ENCODE measurements around the gene SRSF10.
"Not testable (repeated sequence)": the region's sequence is repeated elsewhere in the genome, so short reads cannot be mapped to it uniquely, and the experiment has no call there.

The SRSF10 gene

DNA sequence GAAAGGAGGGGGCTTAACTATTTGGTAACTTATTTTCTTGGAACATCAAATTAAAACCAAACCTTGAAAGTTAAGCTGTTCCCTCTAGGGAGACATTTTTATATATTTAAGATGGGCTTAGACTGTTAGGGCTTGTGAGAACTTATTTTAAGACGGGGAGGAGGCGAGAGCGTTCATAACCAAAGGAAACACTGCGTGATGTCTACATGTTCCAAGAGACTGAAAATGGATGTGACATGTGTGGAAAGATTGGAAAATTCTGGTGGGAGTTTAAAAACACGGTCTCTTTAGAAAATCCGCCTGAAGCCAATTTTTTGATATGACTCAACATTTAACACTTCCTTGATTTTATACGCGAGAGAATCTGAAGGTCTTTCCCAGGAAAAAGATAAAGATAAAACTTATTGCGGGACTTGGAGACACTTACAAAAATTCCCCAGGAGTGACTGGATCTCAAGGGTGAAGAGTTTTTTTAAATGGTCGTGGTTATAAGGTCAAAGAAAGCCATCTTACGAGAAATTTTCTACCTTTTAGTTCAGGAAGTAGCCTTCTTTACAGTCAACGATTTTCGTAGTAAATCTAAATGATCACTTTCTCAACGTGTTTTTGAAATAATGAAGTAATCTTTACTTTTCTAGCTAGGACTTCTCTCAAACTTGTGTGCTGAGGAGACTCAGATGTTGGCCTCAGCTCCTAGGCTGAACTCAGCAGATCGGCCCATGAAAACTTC lies 19.7 kb downstream of the SRSF10 start:
- intact Hi-C loops (cut with DNase I), result loop anchor here (2.0 kb wide), 1 partner anchor 20 kb away; the partner anchor contains the start of gene SRSF10
- DNase-seq, result peak in 6 of 42 donors; percentile 10 to 36 (median 25)

DNA sequence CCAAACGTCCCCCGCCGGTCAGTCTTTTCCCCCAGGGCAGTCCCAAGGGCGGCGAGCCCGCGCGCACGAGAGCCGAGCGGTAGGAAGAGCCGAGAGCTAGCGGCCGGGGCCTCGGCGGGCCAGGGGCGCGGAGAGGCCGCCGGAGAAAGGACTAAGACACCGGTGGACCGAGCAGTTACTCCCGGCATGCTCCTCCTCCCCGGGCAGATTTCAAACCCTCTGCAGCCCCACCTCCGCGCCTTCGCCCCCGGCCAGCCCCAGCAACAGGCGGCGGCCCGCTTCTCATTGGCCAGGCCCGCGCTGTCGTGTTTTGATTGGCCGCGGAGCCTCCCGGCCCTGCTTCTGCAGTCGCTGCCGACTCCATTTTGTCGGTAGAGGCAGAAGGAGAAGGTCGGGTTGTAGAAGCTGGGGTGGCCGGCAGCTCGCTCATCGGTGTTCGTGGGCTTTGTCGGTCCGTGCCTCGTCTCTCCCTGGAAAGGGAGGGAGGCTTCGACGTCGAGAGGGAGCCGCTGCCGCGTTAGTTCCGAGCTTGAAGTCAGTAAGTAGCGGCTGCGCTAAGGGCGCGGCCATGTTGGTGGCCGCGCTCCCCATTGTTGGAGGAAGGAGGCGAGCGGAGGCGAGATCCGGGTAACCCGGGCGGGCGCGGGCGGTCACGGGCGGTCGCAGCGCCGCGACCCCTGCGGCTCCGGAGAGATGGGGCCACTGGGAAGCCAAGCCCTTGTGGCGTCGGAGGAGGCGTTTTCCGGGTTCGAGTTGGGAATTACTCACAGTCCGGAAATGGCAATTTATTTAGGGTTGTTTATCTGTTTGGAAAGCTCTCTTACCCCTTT lies 20.5 kb downstream of the SRSF10 start, which contains the start of gene PNRC2:
Gene PNRC2, plus strand, starts transcription at position 368 of the 830 bp plus-strand sequence. CDS start 1,630 bp downstream, outside the sequence.
- intact Hi-C loops (cut with DNase I), result loop anchor here (2.0 kb wide), 1 partner anchor 21 kb away; the partner anchor contains the start of gene SRSF10
- DNase-seq, result peak; percentile 94 to 99 (median 98)

DNA sequence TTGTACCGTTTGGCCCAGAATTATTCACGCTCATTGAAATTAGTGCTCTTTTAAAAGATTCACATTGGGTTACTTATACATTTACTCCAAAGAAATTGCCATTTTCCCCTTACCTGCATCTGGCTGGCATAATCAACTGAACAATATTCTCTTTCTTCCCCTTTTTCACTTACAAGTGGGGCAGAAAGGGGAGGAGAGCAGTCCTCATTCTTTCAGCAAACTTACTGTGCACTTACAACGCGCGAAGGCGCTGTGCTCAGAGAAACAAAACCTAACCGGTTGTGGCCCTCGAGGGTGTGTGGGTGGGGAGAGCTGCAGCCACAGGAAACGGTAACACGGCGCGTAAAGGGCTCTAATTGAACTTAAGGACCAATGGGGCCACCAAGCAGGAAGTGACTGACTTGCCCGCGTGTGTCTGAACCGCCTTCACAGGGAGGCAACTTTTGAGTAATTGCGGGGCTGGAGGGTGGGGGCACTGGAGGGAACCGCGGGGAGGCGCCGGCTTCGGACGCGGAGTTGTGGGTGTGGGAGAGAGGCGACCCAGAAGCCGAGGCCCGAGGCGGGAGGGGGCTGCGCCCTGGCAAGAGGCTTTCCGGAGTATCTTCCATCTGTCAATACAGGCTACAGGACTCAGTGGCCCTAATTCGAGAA lies 21.2 kb downstream of the SRSF10 start:
- peak in 41 of 42 donors; percentile 24 to 76 (median 56) for DNase-seq

DNA sequence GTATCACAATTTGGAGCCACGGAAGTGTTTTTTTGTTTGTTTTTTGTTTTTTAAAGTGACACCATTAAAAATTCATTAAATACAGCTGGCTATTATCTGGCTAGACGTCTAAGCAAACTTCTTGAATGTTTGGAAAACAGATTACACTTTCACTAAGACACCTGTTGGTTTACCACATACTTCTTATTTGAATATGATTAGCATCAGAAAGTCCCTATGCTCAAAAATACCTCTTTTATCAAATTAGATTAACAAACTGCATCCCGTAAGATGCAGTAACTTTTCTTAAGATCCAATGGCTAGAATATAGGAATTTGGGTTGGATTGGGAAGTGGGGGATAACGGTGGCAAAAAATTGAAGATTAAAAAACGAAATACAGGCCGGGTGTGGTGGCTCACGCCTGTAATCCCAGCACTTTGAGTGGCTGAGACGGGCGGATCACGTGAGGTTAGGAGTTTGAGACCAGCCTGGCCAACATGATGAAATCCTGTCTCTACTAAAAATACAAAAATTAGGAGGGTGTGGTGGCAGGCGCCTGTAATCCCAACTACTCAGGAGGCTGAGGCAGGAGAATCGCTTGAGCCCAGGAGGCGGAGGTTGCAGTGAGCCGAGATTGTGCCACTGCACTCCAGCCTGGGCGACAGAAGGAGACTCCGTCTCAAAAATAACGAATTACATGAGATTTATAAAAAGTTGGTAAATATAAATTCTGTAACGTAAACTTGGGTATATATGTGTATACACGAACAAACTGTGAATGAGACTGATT lies 21.9 kb downstream of the SRSF10 start:
- DNase-seq; intact Hi-C loops (cut with DNase I): not testable (repeated sequence)

More for the DNA sequence above, 21.2 kb downstream of the SRSF10 start:
- intact Hi-C loops (cut with DNase I), result no loop called here

DNA sequence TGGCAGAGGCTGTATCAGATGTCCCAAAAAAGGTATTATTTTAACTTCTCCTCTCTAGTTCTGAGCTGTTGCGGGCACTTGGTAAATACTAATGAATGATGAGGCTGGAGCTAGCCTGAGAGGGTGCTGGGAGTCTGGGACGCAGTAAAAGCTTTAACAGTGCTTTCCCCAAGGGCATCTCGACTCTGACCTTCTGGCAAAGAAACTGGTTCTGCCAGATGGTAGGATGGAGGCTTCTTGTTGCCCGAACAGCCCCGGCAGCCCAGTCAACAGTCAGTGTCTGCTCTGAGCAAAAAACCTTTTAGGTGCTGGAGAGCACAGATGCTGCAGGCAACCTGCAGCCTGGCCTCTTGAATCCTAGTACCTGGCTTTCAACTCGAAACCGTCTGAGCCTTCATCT lies 23.0 kb downstream of the SRSF10 start:
- intact Hi-C loops (cut with DNase I), result no loop called here
- no peak for DNase-seq

DNA sequence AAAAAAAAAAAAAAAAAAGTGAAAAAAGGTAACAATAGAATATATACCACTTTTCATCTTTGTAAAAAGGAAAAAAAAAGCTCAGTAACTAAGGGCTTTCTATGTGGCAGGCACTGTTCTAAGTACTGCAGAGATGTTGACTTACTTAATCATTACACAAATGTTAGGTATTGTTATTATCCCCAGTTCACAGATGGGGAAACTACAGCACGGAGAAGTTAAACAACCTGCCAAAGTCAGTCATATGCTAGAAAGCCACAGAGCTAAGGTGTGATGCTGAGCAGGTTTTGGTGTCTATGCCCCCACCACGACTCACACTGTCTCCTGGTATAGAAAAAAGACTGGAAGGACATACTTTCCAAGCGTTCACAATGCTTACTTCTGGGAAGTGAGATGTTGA lies 27.1 kb downstream of the SRSF10 start:
- DNase-seq, result no peak
- intact Hi-C loops (cut with DNase I), result no loop called here

DNA sequence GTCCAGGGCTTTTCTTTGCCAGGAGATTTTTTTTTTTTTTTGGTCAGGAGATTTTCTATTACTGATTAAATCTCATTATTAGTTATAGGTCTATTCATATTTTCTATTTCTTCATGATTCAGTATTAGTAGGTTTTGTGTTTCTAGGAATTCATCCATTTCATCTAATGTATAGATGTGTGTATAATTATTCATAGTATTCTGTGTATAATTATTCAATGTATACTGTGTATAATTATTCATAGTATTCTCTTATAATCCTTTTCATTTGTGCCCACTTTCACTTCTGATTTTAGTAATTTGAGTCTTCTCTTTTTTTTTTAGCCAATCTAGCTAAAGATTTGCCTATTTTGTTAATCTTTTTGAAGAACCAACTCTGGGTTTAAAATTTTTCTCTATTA lies 32.8 kb downstream of the SRSF10 start:
- DNase-seq, result no peak
- intact Hi-C loops (cut with DNase I), result no loop called here

DNA sequence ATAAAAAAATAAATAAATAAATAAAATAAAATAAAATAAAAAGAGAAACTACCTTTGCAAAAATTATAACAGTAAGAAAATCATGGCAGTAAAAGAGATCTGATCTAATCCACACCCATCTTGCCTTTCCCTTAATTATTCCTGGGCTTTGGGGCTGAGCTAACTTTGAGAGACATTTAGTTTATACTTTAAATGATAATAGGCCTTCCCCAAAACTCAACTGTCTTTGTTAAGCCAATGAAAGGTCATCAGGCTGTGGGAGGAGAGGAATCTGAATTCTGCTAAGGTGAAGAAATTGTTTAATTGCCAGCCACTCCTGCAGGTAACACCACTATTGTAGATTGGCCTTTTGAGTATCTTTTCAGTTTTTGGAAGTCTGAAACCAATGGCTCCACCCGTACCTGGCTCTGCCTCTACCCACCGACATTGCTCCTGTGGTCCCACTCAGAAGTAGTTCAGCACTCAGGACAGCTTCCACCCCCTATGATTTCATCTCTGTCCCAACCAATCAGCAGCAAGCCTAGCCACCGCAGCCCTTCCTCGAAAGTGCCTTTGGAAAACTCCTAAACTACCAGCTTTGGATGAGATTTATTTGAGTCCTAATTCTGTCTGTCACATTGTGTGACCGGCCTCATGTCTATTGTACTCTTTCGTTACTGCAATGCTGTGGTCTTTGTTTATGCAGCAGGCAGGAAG lies 43.5 kb downstream of the SRSF10 start:
- intact Hi-C loops (cut with DNase I), result no loop called here
- peak in 1 of 42 donors; percentile 14 for DNase-seq

DNA sequence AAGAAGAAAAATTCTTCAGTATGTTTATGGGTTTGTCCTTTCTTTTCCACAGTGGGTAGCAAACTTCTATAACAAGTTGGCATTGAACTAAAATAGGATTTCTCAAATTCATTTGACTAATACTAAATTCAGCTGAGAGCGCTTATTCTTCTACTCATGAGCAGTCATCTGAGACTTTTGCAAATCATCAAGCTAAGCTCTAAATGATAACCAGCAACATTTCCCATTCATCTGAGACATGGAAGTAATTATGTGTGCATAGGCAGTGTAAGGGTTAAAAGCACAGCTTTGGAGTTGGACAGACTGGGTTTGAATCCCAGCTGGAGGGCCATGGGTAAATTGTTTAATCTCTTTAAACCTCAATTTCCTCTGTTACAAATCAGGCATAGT lies 48.6 kb downstream of the SRSF10 start:
- DNase-seq, result no peak
- intact Hi-C loops (cut with DNase I), result no loop called here

DNA sequence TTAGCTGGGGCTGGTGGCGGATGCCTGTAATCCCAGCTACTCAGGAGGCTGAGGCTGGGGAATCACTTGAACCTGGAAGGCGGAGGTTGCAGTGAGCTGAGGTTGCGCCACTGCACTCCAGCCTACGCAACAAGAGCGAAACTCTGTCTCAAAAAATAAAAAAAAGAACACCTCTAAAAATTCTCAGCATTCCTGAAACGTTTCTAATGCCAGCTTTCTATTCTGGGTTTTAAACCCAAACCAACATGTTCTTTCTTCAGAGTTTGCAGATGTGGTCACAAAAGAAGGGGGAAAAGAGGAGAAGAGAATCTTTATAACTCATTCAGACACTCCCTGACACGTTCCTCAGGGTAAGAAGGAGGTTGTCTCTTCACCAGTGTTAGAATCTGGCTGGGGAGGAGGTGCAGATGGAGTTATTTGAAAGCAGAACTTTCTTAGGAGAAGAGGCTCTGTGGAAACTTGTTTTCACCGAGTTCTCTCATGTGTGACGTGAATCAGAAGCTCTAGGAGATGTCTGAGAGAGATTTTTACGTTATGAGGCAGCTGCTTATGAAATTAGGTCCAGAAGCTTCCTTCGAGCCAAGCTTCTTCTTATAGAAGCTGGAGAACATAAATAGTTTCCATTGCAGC lies 49.2 kb downstream of the SRSF10 start:
- intact Hi-C loops (cut with DNase I), result no loop called here
- DNase-seq, result peak in 3 of 42 donors; percentile 32 to 40 (median 36)

DNA sequence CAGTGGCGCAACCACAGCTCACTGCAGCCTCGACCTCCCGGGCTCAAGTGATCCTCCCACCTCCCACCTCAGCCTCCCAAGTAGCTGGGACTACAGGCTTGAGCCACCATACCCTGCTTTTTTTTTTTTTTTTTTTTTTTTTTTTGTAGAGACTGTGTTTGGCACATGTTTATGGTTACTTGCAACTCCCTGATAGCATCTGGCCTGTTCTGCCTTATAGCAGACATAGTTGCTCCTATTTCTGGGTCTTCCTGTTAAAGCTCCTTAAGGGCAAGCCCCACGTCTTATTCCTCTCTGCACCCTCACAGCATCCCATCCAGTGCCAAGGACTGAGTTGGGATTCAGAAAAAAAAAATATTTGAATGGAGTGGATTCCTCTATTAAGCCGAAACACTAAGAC lies 49.9 kb downstream of the SRSF10 start:
- intact Hi-C loops (cut with DNase I), result no loop called here

DNA sequence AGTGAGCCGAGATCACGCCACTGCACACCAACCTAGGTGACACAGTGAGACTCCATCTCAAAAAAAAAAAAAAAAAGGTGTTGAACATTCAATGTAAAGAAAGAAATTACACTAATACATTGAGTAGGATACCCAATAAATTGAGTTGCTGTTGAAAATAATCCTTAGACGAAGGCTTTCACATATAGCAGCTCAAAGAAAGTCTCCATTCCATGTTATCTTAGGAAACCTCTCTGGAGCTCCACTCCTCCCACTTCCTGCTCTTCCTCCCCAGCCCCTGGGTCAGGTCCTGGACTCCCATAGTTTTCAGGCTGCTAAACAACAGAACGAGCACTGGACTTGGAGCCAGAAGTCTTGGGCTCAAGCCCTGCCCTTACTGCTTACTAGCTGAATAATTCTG lies 51.3 kb downstream of the SRSF10 start:
- intact Hi-C loops (cut with DNase I), result no loop called here
- DNase-seq, result no peak

More for the DNA sequence above, 49.9 kb downstream of the SRSF10 start:
- DNase-seq, result no peak

DNA sequence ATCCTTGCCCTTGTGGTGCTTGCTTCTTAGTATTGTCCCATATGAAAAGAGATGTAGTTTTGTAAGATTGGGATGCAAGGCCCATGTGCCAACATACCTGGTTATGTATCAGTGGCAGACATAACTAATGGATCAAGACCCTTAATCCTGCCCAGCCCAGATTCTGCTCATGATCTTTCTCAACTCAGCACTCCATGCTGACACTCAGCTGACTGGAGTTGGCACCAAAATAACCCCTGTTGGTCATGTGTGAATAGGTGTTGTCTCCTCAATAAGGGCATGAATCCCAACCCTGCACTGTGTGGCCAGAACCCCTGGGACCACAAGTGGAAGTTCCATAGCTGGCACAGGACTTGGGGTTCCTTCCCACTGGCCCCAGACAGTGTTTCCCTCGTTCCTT lies 53.0 kb downstream of the SRSF10 start:
- DNase-seq, result no peak
- intact Hi-C loops (cut with DNase I), result no loop called here

DNA sequence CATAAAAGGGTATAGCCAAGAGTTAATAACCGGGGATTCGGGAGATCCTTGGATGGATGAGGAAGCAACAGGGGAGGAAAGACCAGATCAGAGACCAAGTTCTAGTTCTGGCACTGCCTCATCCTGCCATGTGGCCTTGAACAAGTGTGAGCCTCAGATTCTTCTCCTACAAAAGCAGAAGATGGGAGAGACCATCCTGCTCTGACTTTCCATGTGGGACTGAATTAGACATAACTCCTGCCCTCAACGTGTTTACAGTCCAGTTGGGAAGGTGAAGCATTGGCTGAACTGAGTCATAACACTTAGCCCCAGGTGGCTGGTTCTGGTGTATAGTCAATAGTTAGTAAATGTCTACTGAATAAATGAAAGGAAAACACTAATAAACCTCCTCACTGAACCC lies 54.8 kb downstream of the SRSF10 start:
- DNase-seq, result no peak
- intact Hi-C loops (cut with DNase I), result no loop called here

DNA sequence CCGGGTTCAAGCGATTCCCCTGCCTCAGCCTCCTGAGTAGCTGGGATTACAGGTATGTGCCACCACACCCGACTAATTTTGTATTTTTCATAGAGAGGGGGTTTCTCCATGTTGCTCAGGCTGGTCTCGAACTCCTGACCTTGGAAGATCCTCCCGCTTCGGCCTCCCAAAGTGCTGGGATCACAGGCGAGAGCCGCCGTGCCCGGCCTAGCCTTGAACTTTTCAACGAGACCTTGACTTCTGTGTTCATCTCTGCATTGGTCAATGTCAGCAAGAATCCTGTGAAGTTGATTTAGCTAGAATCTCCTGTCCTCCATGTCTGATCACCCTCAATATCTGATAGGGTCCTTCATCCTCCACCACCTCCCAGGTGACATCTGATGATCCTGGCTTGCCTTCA lies 55.5 kb downstream of the SRSF10 start:
- DNase-seq, result no peak
- intact Hi-C loops (cut with DNase I), result no loop called here

DNA sequence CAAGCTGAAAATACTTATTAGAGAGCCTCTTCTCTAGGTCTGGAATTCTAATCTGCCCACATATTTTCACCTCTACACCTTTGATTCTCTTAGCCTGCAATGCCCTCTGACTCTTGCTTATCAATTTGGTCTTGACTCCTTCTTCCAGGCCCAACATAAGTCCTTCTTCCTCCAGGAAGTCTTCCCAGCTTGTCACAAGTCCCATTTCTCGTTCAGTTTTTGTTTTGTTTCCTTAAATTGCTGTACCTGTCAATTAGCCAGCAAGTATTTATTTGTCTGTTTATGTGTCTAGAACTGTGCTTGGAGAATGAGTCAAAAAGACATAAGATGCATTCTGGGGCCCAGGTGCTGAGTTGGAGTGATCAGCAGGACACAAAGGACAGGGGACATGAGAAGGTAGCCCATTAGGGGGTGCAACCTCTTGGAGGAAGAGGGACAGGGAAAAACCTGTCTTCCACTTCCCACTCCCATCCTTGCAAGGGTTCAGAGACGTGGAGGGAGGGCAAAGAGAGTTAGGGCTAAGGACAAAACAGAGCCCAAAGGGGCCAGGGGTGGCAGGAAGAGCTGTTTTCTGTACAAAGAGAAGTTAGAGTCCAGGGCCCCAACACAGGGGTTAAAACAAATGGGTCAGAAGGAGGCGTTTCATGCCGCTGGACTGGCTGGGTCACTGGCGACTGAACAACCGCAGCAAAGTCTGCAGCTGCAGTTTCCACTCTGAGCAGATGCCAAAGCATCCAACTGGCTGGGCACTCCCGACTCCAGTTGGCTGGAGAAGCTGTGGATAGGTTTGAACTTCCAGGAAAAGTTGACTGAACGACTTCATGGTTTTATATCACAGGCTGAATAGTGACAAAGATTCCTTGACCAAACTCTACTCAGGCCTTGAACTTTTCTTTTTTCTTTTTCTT lies 56.3 kb downstream of the SRSF10 start:
- intact Hi-C loops (cut with DNase I), result no loop called here
- peak in 3 of 42 donors; percentile 8 to 18 (median 14) for DNase-seq
